ENCODE measurements around the gene TANC1.

The TANC1 gene

DNA sequence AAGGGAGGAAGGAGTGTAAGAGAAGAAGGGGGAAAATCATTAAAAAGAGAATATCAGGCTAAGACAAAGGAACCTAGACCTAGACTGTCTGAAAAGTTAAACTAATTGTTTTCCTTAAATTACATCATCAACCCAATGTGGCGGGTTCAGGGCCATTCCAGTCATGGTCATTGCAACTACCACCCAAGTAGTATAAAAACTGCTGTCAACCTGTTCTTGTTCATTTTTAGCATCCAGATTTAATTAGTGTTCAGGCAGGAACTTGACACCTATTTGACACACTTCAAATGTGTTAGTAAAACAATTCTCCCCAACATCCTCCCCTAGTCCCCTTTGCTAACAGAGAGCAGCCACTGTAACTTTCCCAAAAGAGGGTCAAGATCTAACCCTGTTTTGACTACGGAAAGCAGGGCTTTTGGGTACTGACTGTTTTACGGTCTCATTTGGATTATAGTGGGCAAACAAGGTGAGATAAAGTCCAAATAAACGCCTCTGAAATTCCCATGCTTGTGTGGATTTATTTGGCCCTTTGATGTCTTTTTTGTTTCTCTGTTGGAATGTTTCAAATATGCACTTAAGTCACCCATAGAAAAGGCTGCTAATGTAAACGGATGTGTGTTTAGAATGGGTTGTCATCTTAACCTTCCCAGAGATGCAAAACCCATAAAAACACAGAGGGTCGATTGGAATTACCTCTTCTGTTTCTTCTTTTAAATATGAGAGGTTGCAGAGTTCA is 19.3 kb upstream of the TANC1 start:
- Mint-ChIP-seq H3K4me1 (ENCODE audit: low read depth) (peaks cover 3% of the 10 kb centered on the region), H3K27me3 (ENCODE audit: low read depth) (no peaks in the 10 kb centered on the region), H3K9me3 (no peaks in the 10 kb centered on the region), H3K4me3 (no peak overlapping the region), H3K36me3 (ENCODE audit: low read depth) (peaks cover 1% of the 10 kb centered on the region), H3K27ac (no peak overlapping the region)

GRCh38 chr2:158953454-158953853 is 15.0 kb upstream of the TANC1 start:
- H3K27ac Mint-ChIP-seq: no peak overlapping the region
- peaks cover 4% of the 10 kb centered on the region for H3K27me3 Mint-ChIP-seq (ENCODE audit: low read depth)
- H3K4me1 Mint-ChIP-seq (ENCODE audit: low read depth): peaks cover 3% of the 10 kb centered on the region
- no peak overlapping the region for H3K4me3 Mint-ChIP-seq
- H3K36me3 Mint-ChIP-seq (ENCODE audit: low read depth): peaks cover 1% of the 10 kb centered on the region
- H3K9me3 Mint-ChIP-seq: no peaks in the 10 kb centered on the region

- H3K9me3 Mint-ChIP-seq: no peaks in the 10 kb centered on the region
- peaks cover 1% of the 10 kb centered on the region for H3K36me3 Mint-ChIP-seq (ENCODE audit: low read depth)
- H3K27ac Mint-ChIP-seq: no peak overlapping the region
- H3K27me3 Mint-ChIP-seq (ENCODE audit: low read depth): peaks cover 4% of the 10 kb centered on the region
- H3K4me1 Mint-ChIP-seq (ENCODE audit: low read depth): peaks cover 3% of the 10 kb centered on the region
- H3K4me3 Mint-ChIP-seq: no peak overlapping the region
Observed at GRCh38 chr2:158953926-158954763, 14.3 kb upstream of the TANC1 start.

GRCh38 chr2:158955842-158956365 is 12.5 kb upstream of the TANC1 start:
- peaks cover 1% of the 10 kb centered on the region for H3K36me3 Mint-ChIP-seq (ENCODE audit: low read depth)
- H3K9me3 Mint-ChIP-seq: no peaks in the 10 kb centered on the region
- peaks cover 3% of the 10 kb centered on the region for H3K4me1 Mint-ChIP-seq (ENCODE audit: low read depth)
- H3K4me3 Mint-ChIP-seq: no peak overlapping the region
- H3K27ac Mint-ChIP-seq: no peak overlapping the region
- H3K27me3 Mint-ChIP-seq (ENCODE audit: low read depth): peaks cover 4% of the 10 kb centered on the region

DNA sequence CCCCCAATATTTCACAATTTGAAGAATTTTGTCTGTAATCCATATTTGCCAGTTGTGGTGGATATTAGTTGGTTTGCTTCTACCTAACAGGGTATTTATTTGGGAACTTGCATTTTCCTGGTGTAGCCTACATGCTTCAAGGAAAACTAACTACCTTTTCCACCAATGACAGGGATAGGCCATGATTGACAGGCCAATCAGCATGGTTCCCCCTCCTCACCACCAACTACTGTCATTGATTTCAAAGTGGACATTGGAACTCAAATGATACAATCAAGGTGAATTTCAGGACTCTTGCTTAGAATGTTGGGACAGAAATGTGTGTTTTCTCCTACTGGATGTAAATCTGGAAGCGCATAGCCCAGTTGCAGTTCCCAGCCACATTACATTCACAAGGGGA is 10.1 kb upstream of the TANC1 start:
- no peak overlapping the region for H3K27ac Mint-ChIP-seq
- peaks cover 3% of the 10 kb centered on the region for H3K4me1 Mint-ChIP-seq (ENCODE audit: low read depth)
- H3K4me3 Mint-ChIP-seq: no peak overlapping the region
- H3K36me3 Mint-ChIP-seq (ENCODE audit: low read depth): no peaks in the 10 kb centered on the region
- H3K9me3 Mint-ChIP-seq: no peaks in the 10 kb centered on the region
- H3K27me3 Mint-ChIP-seq (ENCODE audit: low read depth): peaks cover 11% of the 10 kb centered on the region

DNA sequence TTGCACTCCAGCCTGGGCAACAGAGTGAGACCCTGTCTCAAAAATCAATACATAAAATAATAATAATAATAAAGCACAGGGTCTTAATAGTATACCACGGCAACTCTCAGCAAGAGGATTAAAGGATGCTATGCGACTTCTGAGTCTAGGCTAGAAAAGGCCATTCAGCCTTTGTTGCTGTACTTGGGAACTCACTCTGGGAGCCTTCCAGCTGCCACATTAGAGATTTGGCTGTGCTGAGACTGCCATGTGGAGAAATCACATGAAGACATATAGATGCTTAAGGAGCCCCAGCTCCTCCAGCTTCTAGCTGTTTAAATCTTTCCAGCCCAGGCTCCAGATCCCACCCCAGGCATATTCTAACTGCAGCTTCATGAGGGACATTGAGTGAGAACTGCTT is 8.2 kb upstream of the TANC1 start:
- H3K27me3 Mint-ChIP-seq (ENCODE audit: low read depth): peaks cover 22% of the 10 kb centered on the region
- H3K36me3 Mint-ChIP-seq (ENCODE audit: low read depth): no peaks in the 10 kb centered on the region
- no peak overlapping the region for H3K27ac Mint-ChIP-seq
- H3K4me3 Mint-ChIP-seq: no peak overlapping the region
- no peaks in the 10 kb centered on the region for H3K9me3 Mint-ChIP-seq
- no peaks in the 10 kb centered on the region for H3K4me1 Mint-ChIP-seq (ENCODE audit: low read depth)

DNA sequence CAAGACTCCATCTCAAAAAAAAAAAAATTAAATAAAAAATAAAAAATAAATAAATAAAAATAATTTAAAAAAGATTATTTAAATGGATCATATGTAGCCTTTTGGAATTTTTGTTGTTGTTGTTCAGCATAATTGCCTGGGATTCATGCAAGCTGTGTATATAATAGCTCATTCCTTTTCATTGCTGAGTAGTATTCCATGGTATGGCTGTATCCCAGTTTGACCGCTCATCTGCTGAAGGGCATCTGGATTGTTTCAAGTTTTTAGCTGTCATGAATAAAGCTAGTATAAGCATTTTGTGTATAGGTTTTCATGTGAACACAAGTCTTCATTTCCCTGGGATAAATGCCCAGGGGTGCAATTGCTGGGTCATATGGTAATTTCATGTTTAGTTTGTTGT is 6.4 kb upstream of the TANC1 start:
- no peaks in the 10 kb centered on the region for H3K36me3 Mint-ChIP-seq (ENCODE audit: low read depth)
- H3K4me3 Mint-ChIP-seq: no peak overlapping the region
- no peak overlapping the region for H3K27ac Mint-ChIP-seq
- peaks cover 35% of the 10 kb centered on the region for H3K27me3 Mint-ChIP-seq (ENCODE audit: low read depth)
- H3K9me3 Mint-ChIP-seq: no peaks in the 10 kb centered on the region
- H3K4me1 Mint-ChIP-seq (ENCODE audit: low read depth): no peaks in the 10 kb centered on the region

- peaks cover 45% of the 10 kb centered on the region for H3K27me3 Mint-ChIP-seq (ENCODE audit: low read depth)
- no peaks in the 10 kb centered on the region for H3K9me3 Mint-ChIP-seq
- no peak overlapping the region for H3K27ac Mint-ChIP-seq
- peaks cover 2% of the 10 kb centered on the region for H3K4me1 Mint-ChIP-seq (ENCODE audit: low read depth)
- no peaks in the 10 kb centered on the region for H3K36me3 Mint-ChIP-seq (ENCODE audit: low read depth)
- H3K4me3 Mint-ChIP-seq: no peak overlapping the region
Observed at GRCh38 chr2:158963071-158963470, 5.4 kb upstream of the TANC1 start.

DNA sequence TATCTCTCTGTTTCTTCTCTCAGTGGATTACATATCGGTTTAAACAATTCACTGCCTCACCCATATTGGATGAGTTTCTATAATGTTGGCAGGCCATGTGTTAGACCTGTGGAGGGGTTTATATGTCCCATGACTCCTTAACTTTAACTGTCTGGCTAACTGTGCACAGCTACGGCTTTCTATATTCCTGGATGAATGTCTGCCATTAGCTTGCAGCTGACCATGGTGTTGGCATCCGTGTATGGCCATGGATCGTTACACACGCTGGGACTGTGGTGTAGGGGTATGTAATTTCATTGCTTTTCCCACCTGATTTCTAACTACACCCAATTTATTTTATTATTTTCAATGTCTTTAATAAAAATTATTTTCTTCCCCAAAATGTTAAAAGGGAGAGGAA is 3.3 kb upstream of the TANC1 start:
- Mint-ChIP-seq H3K4me3 (no peak overlapping the region), H3K27me3 (ENCODE audit: low read depth) (peaks cover 57% of the 10 kb centered on the region), H3K27ac (no peak overlapping the region), H3K4me1 (ENCODE audit: low read depth) (peaks cover 10% of the 10 kb centered on the region), H3K9me3 (no peaks in the 10 kb centered on the region), H3K36me3 (ENCODE audit: low read depth) (no peaks in the 10 kb centered on the region)

- Mint-ChIP-seq H3K4me3 (no peak overlapping the region), H3K27me3 (ENCODE audit: low read depth) (peaks cover 62% of the 10 kb centered on the region), H3K27ac (no peak overlapping the region), H3K4me1 (ENCODE audit: low read depth) (peaks cover 11% of the 10 kb centered on the region), H3K9me3 (no peaks in the 10 kb centered on the region), H3K36me3 (ENCODE audit: low read depth) (no peaks in the 10 kb centered on the region)
Observed at GRCh38 chr2:158965641-158966040, 2.8 kb upstream of the TANC1 start.

GRCh38 chr2:158966312-158966711 is 2.1 kb upstream of the TANC1 start:
- Mint-ChIP-seq H3K4me1 (ENCODE audit: low read depth) (peaks cover 11% of the 10 kb centered on the region), H3K4me3 (no peak overlapping the region)

GRCh38 chr2:158967114-158967730 is 1.2 kb upstream of the TANC1 start:
- peaks cover 78% of the 10 kb centered on the region for H3K27me3 Mint-ChIP-seq (ENCODE audit: low read depth)
- no peaks in the 10 kb centered on the region for H3K9me3 Mint-ChIP-seq
- H3K4me3 Mint-ChIP-seq: no peak overlapping the region
- H3K4me1 Mint-ChIP-seq (ENCODE audit: low read depth): peaks cover 11% of the 10 kb centered on the region
- H3K36me3 Mint-ChIP-seq (ENCODE audit: low read depth): no peaks in the 10 kb centered on the region
- H3K27ac Mint-ChIP-seq: no peak overlapping the region

More at GRCh38 chr2:158966312-158966711, 2.1 kb upstream of the TANC1 start:
- Mint-ChIP-seq H3K27ac (no peak overlapping the region), H3K9me3 (no peaks in the 10 kb centered on the region), H3K36me3 (ENCODE audit: low read depth) (no peaks in the 10 kb centered on the region), H3K27me3 (ENCODE audit: low read depth) (peaks cover 69% of the 10 kb centered on the region)

GRCh38 chr2:158967731-158968395 is 577 bp upstream of the TANC1 start:
- peak overlapping the region; percentile 49 for H3K4me3 Mint-ChIP-seq
- H3K4me1 Mint-ChIP-seq (ENCODE audit: low read depth): peaks cover 11% of the 10 kb centered on the region
- no peaks in the 10 kb centered on the region for H3K36me3 Mint-ChIP-seq (ENCODE audit: low read depth)
- H3K9me3 Mint-ChIP-seq: no peaks in the 10 kb centered on the region
- peaks cover 82% of the 10 kb centered on the region for H3K27me3 Mint-ChIP-seq (ENCODE audit: low read depth)
- H3K27ac Mint-ChIP-seq: no peak overlapping the region

- H3K27ac Mint-ChIP-seq: no peak overlapping the region
Observed at GRCh38 chr2:158969162-158969714, 798 bp downstream of the TANC1 start.

More at GRCh38 chr2:158969162-158969714, 798 bp downstream of the TANC1 start:
- peaks cover 11% of the 10 kb centered on the region for H3K4me1 Mint-ChIP-seq (ENCODE audit: low read depth)
- no peaks in the 10 kb centered on the region for H3K36me3 Mint-ChIP-seq (ENCODE audit: low read depth)
- H3K4me3 Mint-ChIP-seq: peak overlapping the region; percentile 82
- peaks cover 76% of the 10 kb centered on the region for H3K27me3 Mint-ChIP-seq (ENCODE audit: low read depth)
- H3K9me3 Mint-ChIP-seq: no peaks in the 10 kb centered on the region

Measured in T-helper 1 cell treated with Interleukin-12 subunit alpha and Interleukin-12 subunit beta and Interleukin-4 antibody, amounts not matched to agents 30 μg/mL and 1 μg/mL, for 36 hours (primary cell).